ENCODE results near the gene YAE1.

- TF ChIP-seq SP1 (IDR thresholded peaks at IDR 0.05) (no peak), SP1 (CRISPR knock-in tag; IDR thresholded peaks at IDR 0.05) (no peak), CHD2 (IDR thresholded peaks at IDR 0.05; ENCODE audit: low read depth, low read length) (no peak)
Measured at GRCh38 chr7:39609935-39610263, 43.7 kb downstream of the YAE1 start.

Measured in HepG2 (cell line).